GM12878 (cell line): Measurements from ENCODE around the gene UBE2L6. TPM values are rescaled to one million over a fixed set of nuclear protein-coding genes. Genes with fewer than 3 reads are reported as not detected.

Source experiments
- ATAC-seq: fragments of 200-7000 bp; cut with Tn5 transposase; 3 replicates; pipeline ENCODE4 v1.9.1; 2020; ENCODE audit warnings: mild to moderate bottlenecking, moderate library complexity
- BruUV-seq: library from RNA; stranded (reverse); fragments of 400-500 nt; replicated peaks from 2 replicates; lab custom pipeline; 2021; lab: Mats Ljungman, UMichigan
- CTCF ChIA-PET: fragments of 300-600 bp; sonication (Branson Sonifier 250); formaldehyde crosslinking; extraction: SDS; loops from one replicate; lab custom pipeline; 2021; ENCODE audit warnings: inconsistent platforms; lab: Yijun Ruan, JAX
- POLR2A ChIA-PET: fragments of 350-600 bp; formaldehyde crosslinking; extraction: SDS; loops from one replicate; lab custom pipeline; 2021; ENCODE audit warnings: inconsistent platforms; lab: Charles Lee
- RAD21 ChIA-PET: fragments of 300-600 bp; sonication (Branson Sonifier 250); formaldehyde crosslinking; loops from one replicate; lab custom pipeline; 2023; ENCODE audit warnings: antibody characterized with exemption; ENCODE audit not compliant: unreplicated experiment; lab: Charles Lee
- SMC1A ChIA-PET: fragments of 300-600 bp; sonication (Branson Sonifier 250); formaldehyde crosslinking; loops from one replicate; lab custom pipeline; 2023; ENCODE audit not compliant: unreplicated experiment, uncharacterized antibody; lab: Charles Lee
- DNase-seq: peaks from one replicate; pipeline ENCODE4 v3.0.0-alpha.2; 2011; ENCODE audit warnings: low read depth, low spot score
- FAIRE-seq: peaks from 3 replicates; lab custom pipeline; 2011; peaks lifted over from hg19 to GRCh38; lab: Jason Lieb, UNC
- H2AFZ ChIP-seq: 2 replicates; pipeline ENCODE4 v1.6.0; 2011; ENCODE audit warnings: low read depth, low read length, control low read depth; ENCODE audit not compliant: control insufficient read depth
- H3K27ac ChIP-seq: 2 replicates; pipeline ENCODE4 v1.5.1; 2011; ENCODE audit warnings: control low read depth; ENCODE audit not compliant: control insufficient read depth, insufficient read depth
- H3K27me3 ChIP-seq, 2 experiments: replicated peaks in 1 of 2; 2 replicates each; pipeline versions ENCODE4 v1.6.0 to v1.6.1; 2011; ENCODE audit warnings: low read length in 1 of 2; ENCODE audit not compliant: control insufficient read depth in 2 of 2, insufficient read depth in 2 of 2
- H3K36me3 ChIP-seq, 2 experiments: 2 replicates each; pipeline ENCODE4 v1.5.1; 2011; ENCODE audit warnings: low read length in 1 of 2; ENCODE audit not compliant: control insufficient read depth in 2 of 2, insufficient read depth in 2 of 2
- H3K4me1 ChIP-seq: 2 replicates; pipeline ENCODE4 v1.6.1; 2011; ENCODE audit warnings: mild to moderate bottlenecking, low read length, moderate library complexity, mixed read lengths; ENCODE audit not compliant: control insufficient read depth, insufficient read depth
- H3K4me2 ChIP-seq: 2 replicates; pipeline ENCODE4 v1.6.0; 2011; ENCODE audit warnings: control low read depth; ENCODE audit not compliant: control insufficient read depth, insufficient read depth
- H3K4me3 ChIP-seq: fragments of 200-600 bp; sonication (generic); 2 replicates; pipeline ENCODE4 v1.5.1; 2016
- H3K79me2 ChIP-seq: 2 replicates; pipeline ENCODE4 v1.6.0; 2011; ENCODE audit warnings: low read length; ENCODE audit not compliant: control insufficient read depth, insufficient read depth
- H3K9ac ChIP-seq: 2 replicates; pipeline ENCODE4 v1.8.0; 2011; ENCODE audit warnings: low read length, control low read depth, mixed read lengths; ENCODE audit not compliant: control insufficient read depth, insufficient read depth
- H3K9me3 ChIP-seq: replicated peaks from 3 replicates; pipeline ENCODE4 v1.5.1; 2011; ENCODE audit warnings: mild to moderate bottlenecking, low read length; ENCODE audit not compliant: control insufficient read depth, insufficient read depth
- H4K20me1 ChIP-seq: 2 replicates; pipeline ENCODE4 v1.6.0; 2011; ENCODE audit not compliant: control insufficient read depth, insufficient read depth
- BRCA1 ChIP-seq: IDR thresholded peaks from 2 replicates; pipeline ENCODE4 v1.6.1; 2011; ENCODE audit warnings: low read depth, low read length, improper control_type of control experiment
- CEBPB ChIP-seq, 2 experiments: fragments of 150-350 bp in 1 of 2; IDR thresholded peaks; 2 replicates each; pipeline ENCODE4 v1.6.1; 2012 to 2014; ENCODE audit warnings: low read depth in 2 of 2, low read length in 2 of 2, borderline replicate concordance in 1 of 2, inconsistent platforms in 1 of 2
- FOXM1 ChIP-seq: IDR thresholded peaks from 2 replicates; pipeline ENCODE4 v1.6.1; 2012; ENCODE audit warnings: low read depth, mild to moderate bottlenecking, inconsistent platforms, low read length, moderate library complexity
- IKZF2 ChIP-seq, 2 experiments: fragments of 450-650 bp; IDR thresholded peaks; 2 replicates each; pipeline ENCODE4 v1.6.1; 2017; ENCODE audit warnings: mild to moderate bottlenecking in 2 of 2, moderate library complexity in 2 of 2
- MEF2B ChIP-seq: fragments of 450-650 bp; IDR thresholded peaks from 2 replicates; pipeline ENCODE4 v1.6.1; 2018; ENCODE audit warnings: mild to moderate bottlenecking, moderate library complexity; ENCODE audit not compliant: partially characterized antibody, poor library complexity, severe bottlenecking
- NBN ChIP-seq: fragments of 450-650 bp; IDR thresholded peaks from 2 replicates; pipeline ENCODE4 v1.6.1; 2016
- NR2C1 ChIP-seq: fragments of 450-650 bp; IDR thresholded peaks from 2 replicates; pipeline ENCODE4 v1.6.1; 2017; ENCODE audit warnings: antibody characterized with exemption, mild to moderate bottlenecking, moderate library complexity
- NRF1 ChIP-seq: conservative IDR thresholded peaks from 2 replicates; pipeline ENCODE4 v1.6.1; 2011; ENCODE audit warnings: mild to moderate bottlenecking, low read depth, low read length, improper control_type of control experiment
- POLR2AphosphoS2 ChIP-seq: IDR thresholded peaks from 2 replicates; pipeline ENCODE4 v1.6.1; 2011; ENCODE audit warnings: low read depth, mild to moderate bottlenecking, low read length, improper control_type of control experiment, moderate library complexity
- SIN3A ChIP-seq: IDR thresholded peaks from 2 replicates; pipeline ENCODE4 v1.6.1; 2012; ENCODE audit warnings: low read depth, low read length, improper control_type of control experiment
- SMARCA5 ChIP-seq: fragments of 450-650 bp; IDR thresholded peaks from 2 replicates; pipeline ENCODE4 v1.6.1; 2017; ENCODE audit warnings: mild to moderate bottlenecking
- SREBF1 ChIP-seq: IDR thresholded peaks from 2 replicates; pipeline ENCODE4 v1.6.1; 2012; ENCODE audit warnings: mild to moderate bottlenecking, low read length
- SREBF2 ChIP-seq: IDR thresholded peaks from 2 replicates; pipeline ENCODE4 v1.6.1; 2012; ENCODE audit warnings: mild to moderate bottlenecking, low read length
- SUZ12 ChIP-seq: fragments of 200-600 bp; sonication (generic); IDR thresholded peaks from one replicate; pipeline ENCODE4 v1.6.1; 2018; ENCODE audit warnings: antibody characterized with exemption, mild to moderate bottlenecking; ENCODE audit not compliant: unreplicated experiment
- TAF1 ChIP-seq: IDR thresholded peaks from 2 replicates; pipeline ENCODE4 v1.6.1; 2011; ENCODE audit warnings: mild to moderate bottlenecking, low read depth, low read length, borderline replicate concordance
- ZSCAN29 ChIP-seq: fragments of 450-650 bp; IDR thresholded peaks from 2 replicates; pipeline ENCODE4 v1.6.1; 2017; ENCODE audit warnings: mild to moderate bottlenecking, moderate library complexity
- WGBS: methylation state at CpG from one replicate; pipeline ENCODE4 v1.1.6; 2016; ENCODE audit warnings: low lambda C conversion rate; ENCODE audit not compliant: insufficient replicate concordance, insufficient coverage; ENCODE audit errors: missing lambda C conversion rate; 5-methylcytosine and 5-hydroxymethylcytosine counted together
- in situ Hi-C: fragments of 300-500 bp; cut with MboI; formaldehyde crosslinking; loops from 9 replicates; pipeline ENCODE4 v1.14.3; 2018; ENCODE audit warnings: mixed read lengths
- intact Hi-C: fragments of 100-400 bp; cut with micrococcal nuclease; formaldehyde crosslinking; loops from one replicate; pipeline ENCODE4 v1.14.2; 2022; ENCODE audit not compliant: unreplicated experiment
- polyA plus RNA-seq, 11 experiments: library from polyadenylated mRNA; depleted of rRNA in 4 of 11; unstranded in 6 of 11; stranded (reverse) in 5 of 11; fragments of >200 nt; fragmentation: Nextera tagmentation in 4 of 11; fragmentation: Illumina TruSeq in 1 of 11; extraction: Ambion mirVana in 4 of 11; extraction: Trizol in 1 of 11; gene quantifications; 1 replicate in 1 of 11; 2 replicates in 10 of 11; pipeline versions ENCODE4 v1.2.1 to v1.2.3, GENCODE V29; 2011 to 2016; ENCODE audit warnings: inconsistent platforms in 2 of 11, missing spikeins in 2 of 11, low read depth in 1 of 11
- total RNA-seq, 4 experiments: library from RNA; depleted of rRNA in 3 of 4; stranded (reverse); fragments of >200 nt in 3 of 4; fragmentation: Illumina TruSeq in 1 of 4; extraction: Trizol in 1 of 4; gene quantifications; 2 replicates each; pipeline versions ENCODE4 v1.2.1 to v1.2.3, GENCODE V29; 2013 to 2021
- TF ChIP-seq, protein P1 (sequence below): fragments of 450-650 bp; IDR thresholded peaks from 2 replicates; pipeline ENCODE4 v1.6.1; 2017; ENCODE audit warnings: mild to moderate bottlenecking, low read depth, inconsistent platforms; ENCODE audit not compliant: poor library complexity, severe bottlenecking
- TF ChIP-seq, protein P2 (sequence below): fragments of 450-650 bp; formaldehyde crosslinking; IDR thresholded peaks from 2 replicates; pipeline ENCODE4 v1.4.0; 2020; ENCODE audit warnings: mild to moderate bottlenecking, moderate library complexity

UBE2L6 gene
- total and polyA plus RNA-seq, 10 of the 15 experiments (the other 5 are each of a cell fraction or from before 2014, with no cell fraction given): 114 to 295 (median 173) TPM

DNA sequence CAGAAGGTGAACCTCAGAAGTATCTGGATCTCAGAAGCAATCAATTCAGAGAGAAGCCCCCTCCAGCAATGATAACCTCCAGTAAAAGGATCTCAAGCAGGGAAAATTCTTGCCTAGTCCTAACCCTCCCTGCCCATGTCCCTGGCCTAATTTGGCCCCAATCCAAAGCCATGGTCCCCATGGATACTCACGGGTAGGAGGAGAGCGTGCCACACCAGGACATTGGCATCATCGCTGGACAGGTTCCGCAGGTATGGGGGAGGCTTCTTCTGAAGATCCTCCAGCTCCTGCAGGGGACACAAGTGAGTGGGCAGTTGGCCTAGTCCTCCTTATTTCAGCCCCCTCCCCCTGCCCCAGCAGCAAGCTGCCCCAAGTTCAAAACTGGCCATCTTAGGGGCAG is 7.3 kb downstream of the UBE2L6 start:
- no peak overlapping the region for H3K27ac ChIP-seq
- no peak overlapping the region for H3K9ac ChIP-seq
- no peak for FAIRE-seq
- no peak overlapping the region for H2AFZ ChIP-seq
- no peak for ATAC-seq
- ChIA-PET CTCF (interaction anchor here (0.6 to 1.0 kb wide), 3 partner anchors 9 to 81 kb away, joined by 3 read pairs; no protein-coding TSS in a partner anchor), POLR2A (no interaction called here), SMC1A (interaction anchor here (0.6 kb wide), 1 partner anchor 92 kb away, joined by 3 read pairs; no protein-coding TSS in a partner anchor), RAD21 (no interaction called here)
- peaks cover 35% of the 10 kb centered on the region for H3K79me2 ChIP-seq
- H3K36me3 ChIP-seq: peaks cover 13 to 32% of the 10 kb centered on the region in 2 experiments
- intact Hi-C loops (loop anchor here (10.0 kb wide), 1 partner anchor 225 kb away; no protein-coding TSS in a partner anchor), in situ Hi-C loops (no loop called here)
- H3K9me3 ChIP-seq: no peaks in the 10 kb centered on the region
- no peaks in the 10 kb centered on the region for H4K20me1 ChIP-seq
- DNase-seq: no peak
- WGBS: 100% methylated on average over 4 of the region's 4 CpGs
- H3K4me3 ChIP-seq: no peak overlapping the region
- no peaks in the 10 kb centered on the region; the same call in 1 of the 2 replicates for H3K4me1 ChIP-seq
- H3K27me3 ChIP-seq: no peaks in the 10 kb centered on the region
- no peak overlapping the region for H3K4me2 ChIP-seq
- no TSS peak for BruUV-seq
- TF ChIP-seq SREBF2 (no peak), NRF1 (no peak), SMARCA5 (no peak), BRCA1 (no peak), NR2C1 (no peak), IKZF2 (IDR thresholded peaks at IDR 0.05) (no peak), SREBF1 (no peak), SIN3A (no peak), ZSCAN29 (no peak), SUZ12 (no peak), MEF2B (no peak), POLR2AphosphoS2 (no peak), CEBPB (IDR thresholded peaks at IDR 0.05; ENCODE audit: borderline replicate concordance in 1 of 2, low read depth in 2 of 2, low read length in 2 of 2) (no peak), NBN (no peak), FOXM1 (no peak), TAF1 (no peak)
- TF ChIP-seq, protein P1, sequence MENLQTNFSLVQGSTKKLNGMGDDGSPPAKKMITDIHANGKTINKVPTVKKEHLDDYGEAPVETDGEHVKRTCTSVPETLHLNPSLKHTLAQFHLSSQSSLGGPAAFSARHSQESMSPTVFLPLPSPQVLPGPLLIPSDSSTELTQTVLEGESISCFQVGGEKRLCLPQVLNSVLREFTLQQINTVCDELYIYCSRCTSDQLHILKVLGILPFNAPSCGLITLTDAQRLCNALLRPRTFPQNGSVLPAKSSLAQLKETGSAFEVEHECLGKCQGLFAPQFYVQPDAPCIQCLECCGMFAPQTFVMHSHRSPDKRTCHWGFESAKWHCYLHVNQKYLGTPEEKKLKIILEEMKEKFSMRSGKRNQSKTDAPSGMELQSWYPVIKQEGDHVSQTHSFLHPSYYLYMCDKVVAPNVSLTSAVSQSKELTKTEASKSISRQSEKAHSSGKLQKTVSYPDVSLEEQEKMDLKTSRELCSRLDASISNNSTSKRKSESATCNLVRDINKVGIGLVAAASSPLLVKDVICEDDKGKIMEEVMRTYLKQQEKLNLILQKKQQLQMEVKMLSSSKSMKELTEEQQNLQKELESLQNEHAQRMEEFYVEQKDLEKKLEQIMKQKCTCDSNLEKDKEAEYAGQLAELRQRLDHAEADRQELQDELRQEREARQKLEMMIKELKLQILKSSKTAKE: no peak
- TF ChIP-seq, protein P2, sequence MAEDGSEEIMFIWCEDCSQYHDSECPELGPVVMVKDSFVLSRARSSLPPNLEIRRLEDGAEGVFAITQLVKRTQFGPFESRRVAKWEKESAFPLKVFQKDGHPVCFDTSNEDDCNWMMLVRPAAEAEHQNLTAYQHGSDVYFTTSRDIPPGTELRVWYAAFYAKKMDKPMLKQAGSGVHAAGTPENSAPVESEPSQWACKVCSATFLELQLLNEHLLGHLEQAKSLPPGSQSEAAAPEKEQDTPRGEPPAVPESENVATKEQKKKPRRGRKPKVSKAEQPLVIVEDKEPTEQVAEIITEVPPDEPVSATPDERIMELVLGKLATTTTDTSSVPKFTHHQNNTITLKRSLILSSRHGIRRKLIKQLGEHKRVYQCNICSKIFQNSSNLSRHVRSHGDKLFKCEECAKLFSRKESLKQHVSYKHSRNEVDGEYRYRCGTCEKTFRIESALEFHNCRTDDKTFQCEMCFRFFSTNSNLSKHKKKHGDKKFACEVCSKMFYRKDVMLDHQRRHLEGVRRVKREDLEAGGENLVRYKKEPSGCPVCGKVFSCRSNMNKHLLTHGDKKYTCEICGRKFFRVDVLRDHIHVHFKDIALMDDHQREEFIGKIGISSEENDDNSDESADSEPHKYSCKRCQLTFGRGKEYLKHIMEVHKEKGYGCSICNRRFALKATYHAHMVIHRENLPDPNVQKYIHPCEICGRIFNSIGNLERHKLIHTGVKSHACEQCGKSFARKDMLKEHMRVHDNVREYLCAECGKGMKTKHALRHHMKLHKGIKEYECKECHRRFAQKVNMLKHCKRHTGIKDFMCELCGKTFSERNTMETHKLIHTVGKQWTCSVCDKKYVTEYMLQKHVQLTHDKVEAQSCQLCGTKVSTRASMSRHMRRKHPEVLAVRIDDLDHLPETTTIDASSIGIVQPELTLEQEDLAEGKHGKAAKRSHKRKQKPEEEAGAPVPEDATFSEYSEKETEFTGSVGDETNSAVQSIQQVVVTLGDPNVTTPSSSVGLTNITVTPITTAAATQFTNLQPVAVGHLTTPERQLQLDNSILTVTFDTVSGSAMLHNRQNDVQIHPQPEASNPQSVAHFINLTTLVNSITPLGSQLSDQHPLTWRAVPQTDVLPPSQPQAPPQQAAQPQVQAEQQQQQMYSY (CRISPR knock-in tag): no peak
